Muscle of leg (tissue), 11 donors: Measurements from ENCODE around the gene HCN4. TPM values are rescaled to one million over a fixed set of nuclear protein-coding genes. Genes with fewer than 3 reads are reported as not detected.
"Not testable (repeated sequence)": the region's sequence is repeated elsewhere in the genome, so short reads cannot be mapped to it uniquely, and the experiment has no call there.

ENCODE experiments used
- DNase-seq: peaks from one replicate; pipeline ENCODE4 v3.0.0; 2013
- H3K27ac ChIP-seq: one replicate; pipeline ENCODE4 v1.5.1; 2013; ENCODE audit warnings: mild to moderate bottlenecking, low read length, control low read depth
- H3K27me3 ChIP-seq: one replicate; pipeline ENCODE4 v1.6.1; 2013; ENCODE audit warnings: low read length; ENCODE audit not compliant: control insufficient read depth, insufficient read depth
- H3K36me3 ChIP-seq: one replicate; pipeline ENCODE4 v1.6.1; 2013; ENCODE audit warnings: low read length; ENCODE audit not compliant: control insufficient read depth, insufficient read depth
- H3K4me1 ChIP-seq: one replicate; pipeline ENCODE4 v1.6.1; 2013; ENCODE audit warnings: low read length; ENCODE audit not compliant: control insufficient read depth, insufficient read depth
- H3K4me3 ChIP-seq: one replicate; pipeline ENCODE4 v1.5.1; 2013; ENCODE audit warnings: low read length, control low read depth
- H3K9me3 ChIP-seq: replicated peaks from 2 replicates; pipeline ENCODE4 v1.6.1; 2013; ENCODE audit warnings: low read depth, low read length; ENCODE audit not compliant: control insufficient read depth
- WGBS: methylation state at CpG from one replicate; pipeline ENCODE4 v1.1.5; 2013; ENCODE audit warnings: missing lambda C conversion rate; ENCODE audit not compliant: insufficient coverage; 5-methylcytosine and 5-hydroxymethylcytosine counted together
- polyA plus RNA-seq, 8 donors: library from polyadenylated mRNA; unstranded; fragments of 120-200 nt; gene quantifications; one replicate each; pipeline versions ENCODE4 v1.2.1 to v1.2.3, GENCODE V29; 2013; ENCODE audit warnings: inconsistent platforms in 1 of 8, low replicate concordance in 1 of 8; ENCODE audit not compliant: insufficient read length in 8 of 8, insufficient read depth in 1 of 8
- total RNA-seq: library from RNA; stranded (reverse); fragments of 120-200 nt; gene quantifications from one replicate; pipeline ENCODE4 v1.2.4, GENCODE V29; 2013

HCN4 gene
- total and polyA plus RNA-seq, 9 donors, result not detected

DNA sequence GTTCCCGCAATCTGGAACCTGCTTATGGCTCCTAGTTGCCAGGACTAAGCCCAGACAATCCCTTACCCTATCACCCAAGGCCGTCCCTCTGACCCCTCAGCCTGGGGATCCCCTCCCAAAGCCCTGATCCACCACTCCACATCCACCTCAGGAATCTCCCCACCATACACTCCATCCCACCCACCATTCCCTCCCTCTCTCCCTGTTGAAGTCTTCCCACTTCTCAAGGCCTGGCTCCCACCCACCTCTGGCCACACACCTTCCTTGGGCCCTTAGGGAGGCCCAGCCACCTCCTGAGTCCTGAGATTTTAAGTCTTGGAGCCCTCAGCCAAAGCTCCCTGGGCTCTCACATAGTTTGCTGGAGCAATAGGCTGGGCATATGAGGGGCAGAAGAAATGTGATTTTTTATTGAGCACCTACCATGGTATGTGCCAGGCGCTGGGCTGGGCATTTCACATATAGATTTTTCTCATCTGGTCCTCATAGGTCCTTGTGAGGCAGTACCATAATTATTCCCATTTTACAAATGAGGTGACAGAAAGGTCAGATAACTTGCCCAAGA lies 48.1 kb downstream of the HCN4 start:
- Histone ChIP-seq H3K36me3 (no peaks in the 10 kb centered on the region), H3K4me1 (peaks cover 10% of the 10 kb centered on the region), H3K27me3 (peaks cover 11% of the 10 kb centered on the region), H3K27ac (no peak overlapping the region), H3K4me3 (no peak overlapping the region), H3K9me3 (no peaks in the 10 kb centered on the region)
- DNase-seq, result no peak
- WGBS, result 86% methylated on average over 1 of the region's 3 CpGs

DNA sequence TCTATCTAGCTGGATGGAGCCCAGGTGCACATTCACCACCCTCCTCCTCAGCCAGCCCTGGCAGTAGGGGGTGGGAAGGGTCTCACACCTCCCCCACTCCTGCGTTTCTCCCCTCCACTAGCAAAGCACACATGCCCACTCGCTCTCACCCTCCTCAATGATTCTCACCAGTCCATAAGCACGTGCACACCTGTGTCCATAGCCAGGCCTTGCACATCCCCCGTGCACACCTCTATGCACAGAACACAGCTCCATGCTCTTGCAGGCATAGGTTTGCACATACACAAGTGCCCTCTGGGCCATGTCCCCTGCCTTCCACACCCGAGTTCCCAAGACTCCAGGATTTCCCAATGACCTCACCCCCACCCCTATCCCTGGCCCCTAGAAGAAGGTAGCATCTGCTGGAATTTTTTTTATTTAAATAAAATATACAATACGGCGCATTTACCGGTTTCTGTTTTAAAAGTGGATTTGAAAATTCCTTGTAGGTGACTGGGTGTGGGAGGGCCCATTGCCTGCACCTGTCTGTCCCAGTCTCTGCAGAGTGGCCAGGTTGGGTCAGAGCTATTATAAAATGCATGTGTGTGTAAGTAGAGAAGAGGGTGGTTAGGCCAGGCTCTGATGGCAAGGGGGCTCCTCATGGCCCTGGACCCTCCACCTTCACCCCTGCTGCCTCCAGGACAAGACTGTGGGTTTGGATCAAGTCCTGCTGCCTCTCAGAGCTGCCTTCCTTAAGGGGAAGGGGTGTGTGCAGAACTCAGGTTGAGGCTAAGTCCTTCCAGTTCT lies 49.1 kb downstream of the HCN4 start:
- Histone ChIP-seq H3K36me3 (no peaks in the 10 kb centered on the region), H3K4me3 (no peak overlapping the region), H3K4me1 (peaks cover 3% of the 10 kb centered on the region), H3K27ac (no peak overlapping the region), H3K27me3 (peaks cover 11% of the 10 kb centered on the region), H3K9me3 (no peaks in the 10 kb centered on the region)
- no peak for DNase-seq
- WGBS, result 74% methylated on average over 5 of the region's 8 CpGs

DNA sequence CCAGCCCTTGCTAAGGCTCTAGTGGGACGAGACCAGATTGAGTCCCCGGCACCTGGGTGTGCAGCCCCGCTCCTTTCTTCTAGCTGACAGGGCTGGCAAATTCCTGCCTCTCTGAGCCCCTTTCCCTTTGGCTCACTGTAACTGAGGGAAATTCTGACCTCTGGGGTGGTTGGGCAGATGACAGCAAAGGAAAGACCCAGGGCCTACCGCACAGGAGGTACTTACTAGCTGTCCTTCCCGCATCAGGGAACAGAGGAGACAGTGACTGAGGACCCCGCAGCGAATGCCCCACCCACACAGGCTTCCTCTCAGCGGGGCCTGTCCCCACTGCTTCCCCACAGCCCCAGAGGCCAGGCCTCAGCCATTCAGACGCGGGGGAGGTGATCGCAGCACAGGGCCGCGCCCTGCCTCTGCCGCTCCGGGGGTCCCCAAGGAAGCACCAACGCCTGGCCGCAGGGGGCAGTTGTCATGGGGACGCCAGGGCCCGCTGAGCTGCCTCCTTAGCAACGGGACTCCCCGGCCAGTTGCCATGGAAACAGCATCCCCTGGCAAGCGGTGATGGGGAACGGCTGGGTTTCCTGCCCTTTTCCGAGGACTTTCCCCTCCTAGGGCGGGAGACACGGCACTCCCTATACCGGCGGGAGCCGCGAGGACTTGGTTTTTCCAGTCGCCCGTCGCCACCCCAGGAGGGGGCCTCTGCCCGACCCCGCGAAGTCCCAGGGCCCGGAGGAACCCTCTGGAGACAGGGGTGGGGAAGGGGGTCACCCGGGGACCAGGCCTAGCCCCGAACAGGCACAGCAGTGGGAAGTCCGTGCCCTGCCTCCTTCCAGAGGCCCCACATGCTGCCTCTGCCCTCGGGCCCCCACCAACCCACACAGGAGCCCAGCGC lies 50.1 kb downstream of the HCN4 start:
- Histone ChIP-seq H3K27me3 (peaks cover 11% of the 10 kb centered on the region), H3K36me3 (no peaks in the 10 kb centered on the region), H3K4me1 (peaks cover 3% of the 10 kb centered on the region), H3K4me3 (no peak overlapping the region), H3K9me3 (no peaks in the 10 kb centered on the region), H3K27ac (no peak overlapping the region)
- peak; percentile 17 for DNase-seq
- WGBS, result 11% methylated on average over 26 of the region's 42 CpGs

DNA sequence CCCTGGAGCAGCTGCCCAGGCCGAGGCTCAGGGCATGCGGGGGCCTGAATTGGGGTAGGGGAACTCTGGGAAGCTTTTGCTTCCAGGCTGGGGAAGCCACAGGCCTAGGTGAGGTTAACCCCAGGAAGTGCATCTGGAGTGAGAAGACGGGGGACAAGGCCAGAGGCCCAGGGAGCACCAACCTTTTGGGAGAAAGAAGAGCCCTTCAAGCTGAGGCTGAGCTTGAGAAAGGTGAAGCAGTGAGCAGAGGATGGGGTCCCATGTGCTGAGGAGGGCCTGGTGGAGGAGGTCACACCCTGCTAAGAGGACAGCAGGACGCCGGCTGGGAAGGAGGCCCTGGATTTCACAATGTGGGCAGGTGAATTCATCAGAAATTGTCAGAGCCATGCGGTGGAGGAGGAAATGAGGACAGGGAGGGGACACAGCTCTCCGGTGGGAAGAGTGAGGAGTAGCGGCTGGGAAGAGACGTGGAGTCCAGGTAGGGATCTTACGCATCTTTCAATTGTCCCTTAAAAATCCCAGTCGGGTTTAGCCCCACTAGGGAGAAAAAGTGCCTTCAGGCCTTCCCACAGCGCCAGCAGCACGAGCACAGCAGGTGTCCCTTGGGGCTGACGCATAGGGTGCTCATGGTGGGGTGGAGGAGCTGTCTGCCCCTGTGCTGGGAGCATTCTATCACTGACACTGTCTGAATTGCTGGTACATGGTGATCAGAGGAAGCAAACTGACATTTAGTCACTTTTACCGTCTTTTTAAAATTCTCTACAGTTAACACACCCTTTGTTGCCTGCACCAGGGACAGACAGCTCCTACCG lies 50.9 kb downstream of the HCN4 start:
- H3K4me1 ChIP-seq, result peaks cover 3% of the 10 kb centered on the region
- no peak overlapping the region for H3K27ac ChIP-seq
- no peak for DNase-seq
- H3K9me3 ChIP-seq, result no peaks in the 10 kb centered on the region
- 63% methylated on average over 15 of the region's 16 CpGs for WGBS
- no peak overlapping the region for H3K4me3 ChIP-seq
- peaks cover 11% of the 10 kb centered on the region for H3K27me3 ChIP-seq
- H3K36me3 ChIP-seq, result no peaks in the 10 kb centered on the region

DNA sequence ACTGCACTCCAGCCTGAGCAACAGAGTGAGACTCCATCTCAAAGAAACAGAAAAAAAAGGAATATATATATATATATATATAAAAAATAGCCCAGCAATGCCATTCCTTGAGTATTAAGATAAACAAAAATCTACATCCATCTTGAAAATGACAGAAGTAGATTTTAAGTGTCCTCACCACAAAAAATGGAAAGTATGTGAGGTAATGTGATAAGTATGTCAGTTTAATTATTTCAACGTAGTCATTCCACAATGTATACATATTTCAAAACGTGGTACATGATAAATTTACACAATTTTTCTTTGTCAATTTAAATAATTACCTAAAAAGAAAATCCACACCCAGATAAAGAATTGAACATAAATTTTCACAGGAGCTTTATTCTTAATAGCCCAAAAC lies 54.9 kb downstream of the HCN4 start:
- Histone ChIP-seq H3K4me1 (no peaks in the 10 kb centered on the region), H3K9me3 (no peaks in the 10 kb centered on the region), H3K36me3 (no peaks in the 10 kb centered on the region), H3K27ac (no peak overlapping the region), H3K4me3 (no peak overlapping the region), H3K27me3 (peaks cover 5% of the 10 kb centered on the region)
- no CpG with 5 or more reads among the region's 2 CpGs for WGBS
- no peak for DNase-seq

GRCh38 chr15:73308305-73308704 lies 60.5 kb downstream of the HCN4 start:
- no peaks in the 10 kb centered on the region for H3K27me3 ChIP-seq
- WGBS, result 87% methylated on average over 7 of the region's 8 CpGs
- no peaks in the 10 kb centered on the region for H3K9me3 ChIP-seq
- H3K4me3 ChIP-seq, result no peak overlapping the region
- H3K4me1 ChIP-seq, result no peaks in the 10 kb centered on the region
- no peak for DNase-seq
- no peak overlapping the region for H3K27ac ChIP-seq
- H3K36me3 ChIP-seq, result peaks cover 18% of the 10 kb centered on the region

DNA sequence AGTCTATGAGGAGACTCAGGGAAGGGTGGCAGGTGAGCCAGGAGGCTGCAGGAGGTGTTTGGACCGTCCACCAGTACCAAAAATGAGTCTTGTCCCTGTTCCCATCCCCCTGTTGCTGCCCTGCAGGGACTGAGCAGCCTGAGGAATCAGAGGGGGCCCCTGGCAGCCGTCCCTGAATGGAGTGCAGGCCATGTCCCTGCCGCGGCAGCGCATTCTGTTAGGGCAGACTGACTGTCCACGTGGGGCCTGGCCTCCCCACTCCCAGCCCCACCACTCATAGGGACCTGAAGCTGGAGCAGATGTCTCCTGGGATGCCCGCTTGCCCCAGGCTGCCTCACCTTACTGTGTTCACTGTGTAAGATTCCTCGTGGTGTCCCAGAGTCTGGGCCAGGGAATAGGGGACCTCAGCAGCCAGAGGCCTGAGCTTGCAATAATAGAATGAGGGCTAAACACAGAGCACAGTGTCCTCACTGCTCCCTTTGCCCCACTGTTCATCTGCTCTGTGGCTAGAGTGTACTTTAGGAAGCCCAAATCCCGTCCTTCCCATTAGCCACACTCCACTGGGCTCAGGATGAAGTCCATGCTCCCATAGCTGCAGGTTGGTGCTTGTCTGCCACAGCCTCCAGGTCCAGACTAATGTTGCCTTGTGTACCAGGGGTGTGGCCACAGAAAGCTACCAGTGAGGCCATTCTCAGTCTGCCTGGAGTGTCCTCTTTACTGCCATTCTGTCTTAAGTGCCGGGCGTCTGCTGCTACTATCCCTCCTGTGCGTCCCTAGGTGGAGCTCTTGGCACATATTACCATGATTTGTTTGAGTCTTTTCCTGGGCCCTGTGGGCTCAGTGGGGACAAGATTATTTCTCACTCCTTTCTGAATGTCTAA lies 63.2 kb downstream of the HCN4 start:
- peak; percentile 60 for DNase-seq
- Histone ChIP-seq H3K4me1 (no peaks in the 10 kb centered on the region), H3K27ac (no peak overlapping the region), H3K27me3 (no peaks in the 10 kb centered on the region), H3K9me3 (no peaks in the 10 kb centered on the region), H3K4me3 (no peak overlapping the region), H3K36me3 (peaks cover 39% of the 10 kb centered on the region)
- WGBS, result 57% methylated on average over 12 of the region's 12 CpGs

- no peak for DNase-seq
- H3K9me3 ChIP-seq, result no peaks in the 10 kb centered on the region
- H3K4me3 ChIP-seq, result no peak overlapping the region
- H3K4me1 ChIP-seq, result no peaks in the 10 kb centered on the region
- WGBS, result 57% methylated on average over 3 of the region's 5 CpGs
- peaks cover 42% of the 10 kb centered on the region for H3K36me3 ChIP-seq
- H3K27ac ChIP-seq, result no peak overlapping the region
- H3K27me3 ChIP-seq, result no peaks in the 10 kb centered on the region
Observed at GRCh38 chr15:73303636-73304035, 65.1 kb downstream of the HCN4 start.

GRCh38 chr15:73300286-73300685 lies 68.5 kb downstream of the HCN4 start:
- 80% methylated on average over 3 of the region's 11 CpGs for WGBS

More at GRCh38 chr15:73300286-73300685, 68.5 kb downstream of the HCN4 start:
- not testable (repeated sequence) for H3K4me3 ChIP-seq, H3K4me1 ChIP-seq, DNase-seq, H3K9me3 ChIP-seq, H3K27me3 ChIP-seq, H3K27ac ChIP-seq
- peaks cover 60% of the 10 kb centered on the region for H3K36me3 ChIP-seq
